Upper lobe of left lung (tissue), 6 donors: Measurements from ENCODE around the gene CSNK1D. TPM values are rescaled to one million over a fixed set of nuclear protein-coding genes. Genes with fewer than 3 reads are reported as not detected.

Experiments
- ATAC-seq, 2 donors: fragments of 200-7000 bp; cut with Tn5 transposase; one replicate each; pipeline ENCODE4 v1.9.1; 2022; ENCODE audit warnings: mild to moderate bottlenecking in 2 of 2, moderate library complexity in 2 of 2; ENCODE audit not compliant: low FRiP score in 2 of 2
- DNase-seq, 2 donors: peaks; one replicate each; pipeline ENCODE4 v3.0.0-alpha.2; 2019 to 2020
- H3K27ac ChIP-seq, 4 donors: fragments of 200-600 bp; sonication (generic); one replicate each; pipeline ENCODE4 v1.5.1; 2016 to 2019
- H3K27me3 ChIP-seq, 4 donors: fragments of 200-600 bp; sonication (generic); one replicate each; pipeline ENCODE4 v1.5.1; 2017 to 2019
- H3K36me3 ChIP-seq, 4 donors: fragments of 200-600 bp; sonication (generic); one replicate each; pipeline ENCODE4 v1.5.1; 2016 to 2019
- H3K4me1 ChIP-seq, 4 donors: fragments of 200-600 bp; sonication (generic); one replicate each; pipeline ENCODE4 v1.5.1; 2018 to 2019
- H3K4me3 ChIP-seq, 4 donors: fragments of 200-600 bp; sonication (generic); one replicate each; pipeline ENCODE4 v1.5.1; 2017 to 2019; ENCODE audit warnings: mild to moderate bottlenecking in 2 of 4, moderate library complexity in 1 of 4
- H3K9me3 ChIP-seq, 4 donors: fragments of 200-600 bp; sonication (generic); one replicate each; pipeline ENCODE4 v1.5.1; 2018 to 2019
- EP300 ChIP-seq, 4 donors: sonication (generic); formaldehyde crosslinking; IDR thresholded peaks; one replicate each; pipeline ENCODE4 v1.5.1; 2017; ENCODE audit warnings: antibody characterized with exemption in 4 of 4, control low read depth in 2 of 4
- POLR2A ChIP-seq, 4 donors: fragments of 450-650 bp; IDR thresholded peaks; one replicate each; pipeline ENCODE4 v1.5.1; 2016 to 2017; ENCODE audit warnings: antibody characterized with exemption in 4 of 4, mild to moderate bottlenecking in 2 of 4
- POLR2AphosphoS5 ChIP-seq, 2 donors: sonication (generic); formaldehyde crosslinking; IDR thresholded peaks; one replicate each; pipeline ENCODE4 v1.5.1; 2017; ENCODE audit warnings: antibody characterized with exemption in 2 of 2
- WGBS, 2 donors: methylation state at CpG; one replicate each; pipeline ENCODE4 v1.1.5; 2017 to 2018; 5-methylcytosine and 5-hydroxymethylcytosine counted together
- total RNA-seq, 6 donors: library from RNA; depleted of rRNA in 4 of 6; stranded (reverse); fragments of >200 nt in 4 of 6; gene quantifications; one replicate each; pipeline versions ENCODE4 v1.1.0 to v1.2.1, GENCODE V29; 2016 to 2021
- TF ChIP-seq, protein P1 (sequence below), 6 experiments: fragments of 450-650 bp in 4 of 6; fragments of 200-600 bp in 2 of 6; sonication (generic) in 2 of 6; IDR thresholded peaks; one replicate each; pipeline ENCODE4 v1.5.1; 2016 to 2019; ENCODE audit warnings: antibody characterized with exemption in 6 of 6
- donor health status: DM: no; HTN: no; CAD: no; lungs with moderate emphysema.
- donor health status: DM: no; HTN: yes; CAD: no; lungs with severe emphysema.

The CSNK1D gene
- total RNA-seq, 6 donors from 2014 or later, result 80.6 to 228 (median 152) TPM

DNA sequence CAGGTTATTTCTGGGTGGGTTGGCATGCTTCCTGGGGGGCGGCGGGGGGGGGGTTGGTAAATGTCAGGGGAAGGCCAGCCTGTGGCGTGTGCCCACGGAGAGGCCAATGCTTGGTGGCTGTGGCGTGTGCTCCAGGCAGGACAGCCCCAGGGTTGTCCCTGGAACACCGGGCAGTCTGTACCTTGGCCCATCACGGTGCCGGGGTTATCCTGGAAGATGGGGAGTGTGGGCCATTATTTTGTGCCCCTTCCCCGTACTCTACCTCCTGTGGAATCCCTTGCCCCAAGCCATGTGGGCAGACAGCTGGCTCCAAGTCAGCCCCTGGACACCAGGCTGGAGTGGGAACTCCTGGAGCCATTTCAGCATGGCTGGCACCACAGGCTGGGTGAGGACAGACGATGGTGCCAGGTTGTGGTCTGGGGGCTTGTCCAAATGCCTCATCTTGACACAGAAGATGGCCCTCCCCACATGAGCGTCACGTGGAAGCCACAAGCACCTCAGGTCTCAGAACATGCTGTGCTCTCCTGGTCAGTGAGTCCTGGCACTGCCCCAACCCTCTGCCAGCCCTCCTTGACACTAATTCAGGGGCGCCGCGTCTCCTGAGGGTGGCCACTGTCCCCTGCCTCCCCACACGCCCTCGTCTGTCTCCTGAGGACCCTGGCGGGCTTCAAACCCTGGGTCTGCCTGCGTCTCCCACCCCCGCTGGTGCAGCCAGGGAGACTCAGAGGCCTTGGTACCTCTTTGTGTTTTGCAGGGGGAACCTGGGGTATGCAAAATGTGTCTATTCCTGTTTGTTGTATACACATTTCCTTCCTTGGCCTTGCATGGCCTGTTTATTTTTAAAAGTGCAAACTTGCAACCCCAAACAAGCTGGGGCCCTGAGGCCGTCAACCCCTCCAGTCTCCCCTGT lies 40.4 kb downstream of the CSNK1D start:
- no peaks in the 10 kb centered on the region for H3K27me3 ChIP-seq
- H3K27ac ChIP-seq, result peak overlapping the region; percentile 97 to 99 (median 98)
- TF ChIP-seq POLR2AphosphoS5 (IDR thresholded peaks at IDR 0.05), result no peak
- TF ChIP-seq, protein P1, sequence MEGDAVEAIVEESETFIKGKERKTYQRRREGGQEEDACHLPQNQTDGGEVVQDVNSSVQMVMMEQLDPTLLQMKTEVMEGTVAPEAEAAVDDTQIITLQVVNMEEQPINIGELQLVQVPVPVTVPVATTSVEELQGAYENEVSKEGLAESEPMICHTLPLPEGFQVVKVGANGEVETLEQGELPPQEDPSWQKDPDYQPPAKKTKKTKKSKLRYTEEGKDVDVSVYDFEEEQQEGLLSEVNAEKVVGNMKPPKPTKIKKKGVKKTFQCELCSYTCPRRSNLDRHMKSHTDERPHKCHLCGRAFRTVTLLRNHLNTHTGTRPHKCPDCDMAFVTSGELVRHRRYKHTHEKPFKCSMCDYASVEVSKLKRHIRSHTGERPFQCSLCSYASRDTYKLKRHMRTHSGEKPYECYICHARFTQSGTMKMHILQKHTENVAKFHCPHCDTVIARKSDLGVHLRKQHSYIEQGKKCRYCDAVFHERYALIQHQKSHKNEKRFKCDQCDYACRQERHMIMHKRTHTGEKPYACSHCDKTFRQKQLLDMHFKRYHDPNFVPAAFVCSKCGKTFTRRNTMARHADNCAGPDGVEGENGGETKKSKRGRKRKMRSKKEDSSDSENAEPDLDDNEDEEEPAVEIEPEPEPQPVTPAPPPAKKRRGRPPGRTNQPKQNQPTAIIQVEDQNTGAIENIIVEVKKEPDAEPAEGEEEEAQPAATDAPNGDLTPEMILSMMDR (IDR thresholded peaks at IDR 0.05), result no peak
- TF ChIP-seq EP300 (IDR thresholded peaks at IDR 0.05), result no peak
- no peak for TF ChIP-seq POLR2A (IDR thresholded peaks at IDR 0.05)
- peaks cover 62 to 93% (median 77%) of the 10 kb centered on the region in 4 donors for H3K4me1 ChIP-seq
- H3K36me3 ChIP-seq, result peaks cover 4 to 21% (median 8%) of the 10 kb centered on the region in 4 donors
- H3K4me3 ChIP-seq, result no peak overlapping the region
- ATAC-seq, result no peak
- no peaks in the 10 kb centered on the region for H3K9me3 ChIP-seq
- no peak for DNase-seq
- whole genome bisulfite sequencing, 2 donors, result 75 to 82% methylated on average over 9 to 19 of the region's 21 CpGs

DNA sequence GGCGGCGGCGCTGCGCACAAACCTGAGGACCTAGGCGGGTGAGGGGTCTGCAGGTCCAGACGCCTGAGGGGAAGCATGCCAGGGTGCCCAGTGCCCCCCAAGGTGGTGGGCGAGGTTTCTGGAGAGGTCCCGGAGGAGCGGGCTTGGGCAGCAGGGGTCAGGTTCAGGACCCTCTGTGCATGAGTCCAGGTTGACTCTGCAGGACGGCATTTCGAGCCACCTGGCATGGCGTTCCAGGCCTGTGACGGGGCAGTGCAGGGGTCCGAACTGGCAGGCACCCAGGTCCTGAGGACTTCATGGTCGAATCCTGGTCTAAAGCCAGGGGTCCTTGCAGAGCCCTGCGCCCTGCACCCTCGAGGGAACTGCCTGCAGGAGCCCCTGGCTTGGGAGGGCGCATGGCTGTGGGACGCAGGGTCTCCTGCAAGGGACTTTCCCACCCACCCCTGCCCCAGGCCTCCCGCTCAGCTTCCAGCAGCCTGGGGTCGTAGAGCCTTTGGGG lies 41.1 kb downstream of the CSNK1D start:
- Histone ChIP-seq H3K27me3 (no peaks in the 10 kb centered on the region), H3K9me3 (no peaks in the 10 kb centered on the region), H3K4me1 (peaks cover 57 to 92% (median 74%) of the 10 kb centered on the region in 4 donors), H3K36me3 (peaks cover 0 to 13% (median 7%) of the 10 kb centered on the region in 4 donors), H3K27ac (peak overlapping the region; percentile 97 to 99 (median 98)), H3K4me3 (peak overlapping the region in 3 of 4 donors; percentile 61 to 77 (median 67))
- DNase-seq (peak in 1 of 2 donors; percentile 75), ATAC-seq (no peak)
- WGBS, 2 donors, result 61 to 76% methylated on average over 5 to 15 of the region's 21 CpGs
- TF ChIP-seq POLR2A (IDR thresholded peaks at IDR 0.05) (no peak), POLR2AphosphoS5 (IDR thresholded peaks at IDR 0.05) (no peak), EP300 (IDR thresholded peaks at IDR 0.05) (no peak)
- TF ChIP-seq, protein P1 (IDR thresholded peaks at IDR 0.05), result no peak

DNA sequence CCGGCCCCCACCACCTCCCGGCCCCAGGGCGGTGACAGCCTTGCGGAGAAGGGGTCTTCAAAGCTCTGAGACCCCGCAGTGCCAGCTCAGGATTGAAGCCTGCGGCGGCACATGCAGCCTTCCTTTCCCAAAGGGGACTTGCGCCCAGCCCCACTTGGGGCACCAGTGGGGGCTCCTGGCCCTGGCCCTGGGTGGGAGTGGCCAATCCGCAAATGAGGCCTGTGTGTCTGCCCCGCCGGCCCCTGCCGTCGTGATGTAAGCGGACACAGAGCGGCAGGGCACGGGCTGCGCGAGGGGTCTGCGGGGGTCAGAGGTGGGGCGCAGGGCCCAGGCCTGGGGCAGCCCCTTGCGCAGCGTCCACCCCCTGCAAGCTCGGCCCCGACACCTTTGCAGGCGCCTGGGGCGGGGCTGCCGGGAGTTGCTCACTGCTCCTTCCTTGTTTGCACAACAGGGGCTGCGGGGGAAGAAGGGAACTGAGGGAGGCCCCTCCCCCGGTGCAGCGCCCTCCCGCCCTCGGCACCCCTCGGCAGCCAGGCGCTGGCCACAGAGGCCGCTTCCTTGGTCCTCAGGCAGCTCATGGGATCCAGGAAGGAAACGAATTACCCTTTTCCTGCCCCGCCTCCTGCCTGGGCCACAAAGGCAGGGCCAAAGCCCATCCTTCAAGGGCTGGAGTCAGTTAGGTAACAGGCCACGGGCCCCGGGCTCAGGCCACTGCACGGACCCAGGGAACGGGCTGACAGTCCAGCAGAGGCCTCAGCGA lies 41.8 kb downstream of the CSNK1D start:
- peak; percentile 94 to 95 for DNase-seq
- no peaks in the 10 kb centered on the region for H3K9me3 ChIP-seq
- peaks cover 54 to 86% (median 68%) of the 10 kb centered on the region in 4 donors for H3K4me1 ChIP-seq
- no peaks in the 10 kb centered on the region for H3K27me3 ChIP-seq
- H3K27ac ChIP-seq, result peak overlapping the region; percentile 97 to 99 (median 98)
- H3K36me3 ChIP-seq, result peaks cover 0 to 7% (median 2%) of the 10 kb centered on the region in 4 donors
- WGBS, 2 donors, result 0 to 11% methylated on average over 12 to 24 of the region's 42 CpGs
- TF ChIP-seq, protein P1 (IDR thresholded peaks at IDR 0.05), result no peak
- TF ChIP-seq EP300 (IDR thresholded peaks at IDR 0.05) (no peak), POLR2AphosphoS5 (IDR thresholded peaks at IDR 0.05) (peak; percentile 59 to 84), POLR2A (IDR thresholded peaks at IDR 0.05) (peak in 3 of 4 donors; percentile 33 to 70 (median 42))
- H3K4me3 ChIP-seq, result peak overlapping the region; percentile 61 to 77 (median 71)
- ATAC-seq, result peak; percentile 57 to 66

DNA sequence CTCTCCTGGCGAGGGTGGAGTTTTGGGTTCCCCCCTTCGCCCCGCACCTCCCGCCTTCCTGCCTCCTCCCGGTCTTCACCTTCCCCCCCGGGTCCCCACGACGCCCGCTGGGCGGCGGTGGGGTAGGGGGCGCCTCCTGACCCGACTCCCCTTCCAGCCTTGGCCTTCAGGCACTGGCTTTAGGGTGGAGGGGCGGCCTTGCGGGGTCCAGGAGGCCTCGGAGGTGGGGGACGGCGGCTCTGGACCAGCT lies 42.3 kb downstream of the CSNK1D start:
- DNase-seq (no peak), ATAC-seq (peak; percentile 0 to 15)
- Histone ChIP-seq H3K4me1 (peaks cover 49 to 81% (median 63%) of the 10 kb centered on the region in 4 donors), H3K36me3 (peaks cover 0 to 2% (median 0%) of the 10 kb centered on the region in 4 donors), H3K27ac (peak overlapping the region; percentile 97 to 99 (median 98)), H3K9me3 (no peaks in the 10 kb centered on the region), H3K27me3 (no peaks in the 10 kb centered on the region), H3K4me3 (peak overlapping the region; percentile 61 to 77 (median 71))
- 0% methylated on average over 6 of the region's 18 CpGs; no CpG with 5 or more reads in 1 of the 2 donors for WGBS, 2 donors
- TF ChIP-seq, protein P1 (IDR thresholded peaks at IDR 0.05), result no peak
- TF ChIP-seq POLR2A (IDR thresholded peaks at IDR 0.05), result no peak
- no peak for TF ChIP-seq EP300 (IDR thresholded peaks at IDR 0.05)
- no peak for TF ChIP-seq POLR2AphosphoS5 (IDR thresholded peaks at IDR 0.05)
